Spleen (tissue), 7 donors: ENCODE measurements around the gene NR1D2.

Experiments
- CTCF ChIP-seq, 11 experiments: fragments of 200-600 bp in 7 of 11; fragments of 450-650 bp in 4 of 11; sonication (generic) in 4 of 11; IDR thresholded peaks in 8 of 11; conservative IDR thresholded peaks in 3 of 11; 1 replicate in 7 of 11; 2 replicates in 4 of 11; pipeline versions ENCODE4 v1.4.0 to v1.8.0; 2016 to 2021; ENCODE audit warnings: antibody characterized with exemption in 11 of 11, inconsistent platforms in 4 of 11, mild to moderate bottlenecking in 1 of 11
- POLR2A ChIP-seq, 3 donors: fragments of 450-650 bp; IDR thresholded peaks; one replicate each; pipeline ENCODE4 v1.5.1; 2017; ENCODE audit warnings: antibody characterized with exemption in 3 of 3, mild to moderate bottlenecking in 1 of 3
- donor health status: DM: no; HTN: no; CAD: no; lungs with moderate emphysema.
- donor health status: DM: no; HTN: no; CAD: no.
- donor health status: DM: no; HTN: no; CAD: no.

GRCh38 chr3:23916152-23916885, 28.8 kb upstream of the NR1D2 start:
- TF ChIP-seq CTCF (IDR thresholded peaks at IDR 0.05 in 8 of 11, conservative IDR thresholded peaks at IDR 0.05 in 3 of 11) (no peak), POLR2A (IDR thresholded peaks at IDR 0.05) (no peak)
